Activated effector memory CD4-positive, alpha-beta T cell treated with Interleukin-2 at 50 U/mL for 16 hours (primary cell): ENCODE results near the gene ATP11A.
"Not testable (repeated sequence)": the region's sequence is repeated elsewhere in the genome, so short reads cannot be mapped to it uniquely, and the experiment has no call there.

Experiments used
- DNase-seq: peaks from one replicate; pipeline ENCODE4 v3.0.0-alpha.2; 2020

The ATP11A gene

DNA sequence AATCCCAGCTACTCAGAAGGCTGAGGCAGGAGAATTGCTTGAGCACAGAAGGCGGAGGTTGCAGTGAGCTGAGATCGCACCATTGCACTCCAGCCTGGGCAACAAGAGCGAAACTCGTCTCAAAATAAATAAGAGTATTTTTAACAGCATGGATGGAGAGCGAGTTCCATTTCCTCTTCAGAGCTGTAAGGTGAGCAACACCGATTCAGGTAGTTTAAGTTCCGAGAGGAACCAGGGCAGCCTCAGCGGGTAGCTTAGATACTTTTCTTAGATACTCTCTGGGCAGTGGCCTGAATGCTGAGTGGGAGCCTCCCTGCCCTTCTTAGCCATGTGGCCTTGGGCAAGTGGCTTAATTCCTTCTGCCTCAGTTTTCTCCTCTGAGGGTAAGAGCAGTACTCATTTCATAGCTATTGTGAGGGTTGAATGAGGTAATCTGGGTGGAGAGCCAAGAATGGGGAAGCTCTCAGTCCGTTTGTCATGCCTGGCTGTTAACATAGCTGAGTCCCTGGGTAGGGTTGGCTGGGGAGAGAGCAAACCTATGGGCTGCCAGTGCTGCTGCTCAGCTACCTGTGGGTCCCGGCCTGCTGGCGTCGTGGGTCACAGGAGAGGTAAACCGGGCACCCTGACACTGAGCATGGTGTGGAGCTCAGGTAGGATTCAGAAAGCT, 4.1 kb downstream of the ATP11A start:
- no peak for DNase-seq

DNA sequence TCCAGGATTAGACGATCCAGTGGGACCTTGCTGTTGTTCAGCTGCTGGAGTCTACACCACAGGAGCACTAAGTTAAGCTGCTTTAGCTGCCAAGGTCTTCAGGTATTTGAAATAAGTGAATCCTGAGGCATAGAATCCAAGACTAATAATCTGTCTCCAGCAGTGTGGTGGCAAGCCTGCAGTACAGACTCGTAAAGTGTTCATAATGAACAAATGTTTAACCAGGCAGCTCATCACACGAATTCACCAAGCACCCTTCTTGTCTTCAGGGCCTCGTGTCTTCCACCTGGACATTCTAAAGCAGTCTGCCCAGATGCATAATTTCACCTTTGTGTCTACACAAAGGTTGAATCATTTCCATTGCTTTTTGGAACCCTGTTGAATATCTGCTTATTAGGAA, 5.3 kb downstream of the ATP11A start:
- DNase-seq, result no peak

DNA sequence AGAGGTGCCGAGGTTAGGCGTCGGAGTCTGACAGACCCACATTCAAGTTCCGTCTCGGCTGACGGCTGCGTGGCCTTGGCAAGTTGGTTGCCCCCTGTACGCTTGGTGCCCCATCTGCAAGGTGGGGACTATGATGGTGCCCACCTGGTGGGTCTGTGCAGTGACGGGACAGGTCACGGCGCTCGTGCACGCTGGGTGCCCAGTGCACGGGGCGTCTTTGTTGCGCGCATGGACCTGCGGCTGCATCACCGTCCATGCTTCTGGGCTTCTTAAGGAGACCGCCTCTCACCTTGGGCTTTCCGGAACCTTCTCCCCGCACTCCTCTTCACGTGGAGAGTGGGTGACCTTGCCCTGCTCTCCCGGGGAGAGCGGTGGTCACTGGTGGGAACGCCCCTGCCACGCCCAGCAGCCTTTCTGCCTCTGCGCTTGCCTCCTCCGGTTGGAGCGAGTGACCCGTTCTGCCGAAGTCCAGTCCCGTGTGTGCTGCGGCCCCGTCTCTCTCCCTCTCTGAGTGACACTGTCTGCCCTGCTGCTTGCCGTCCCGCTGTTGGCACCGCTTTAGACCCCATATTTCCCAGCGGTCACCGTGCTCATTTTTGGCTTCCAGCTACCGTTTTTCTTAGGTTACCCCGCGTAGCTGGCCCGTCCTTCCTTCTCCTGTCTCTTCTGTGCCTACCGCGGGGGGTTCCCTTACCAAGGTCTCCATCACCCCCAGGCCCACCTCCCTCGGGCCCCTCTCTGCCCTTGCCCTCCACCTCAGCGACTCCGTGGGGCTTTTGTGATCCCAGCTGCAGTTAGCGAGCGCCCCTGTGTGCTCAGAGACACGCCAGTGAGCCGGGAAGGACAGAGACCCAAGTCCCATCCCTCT, 6.4 kb downstream of the ATP11A start:
- no peak for DNase-seq

DNA sequence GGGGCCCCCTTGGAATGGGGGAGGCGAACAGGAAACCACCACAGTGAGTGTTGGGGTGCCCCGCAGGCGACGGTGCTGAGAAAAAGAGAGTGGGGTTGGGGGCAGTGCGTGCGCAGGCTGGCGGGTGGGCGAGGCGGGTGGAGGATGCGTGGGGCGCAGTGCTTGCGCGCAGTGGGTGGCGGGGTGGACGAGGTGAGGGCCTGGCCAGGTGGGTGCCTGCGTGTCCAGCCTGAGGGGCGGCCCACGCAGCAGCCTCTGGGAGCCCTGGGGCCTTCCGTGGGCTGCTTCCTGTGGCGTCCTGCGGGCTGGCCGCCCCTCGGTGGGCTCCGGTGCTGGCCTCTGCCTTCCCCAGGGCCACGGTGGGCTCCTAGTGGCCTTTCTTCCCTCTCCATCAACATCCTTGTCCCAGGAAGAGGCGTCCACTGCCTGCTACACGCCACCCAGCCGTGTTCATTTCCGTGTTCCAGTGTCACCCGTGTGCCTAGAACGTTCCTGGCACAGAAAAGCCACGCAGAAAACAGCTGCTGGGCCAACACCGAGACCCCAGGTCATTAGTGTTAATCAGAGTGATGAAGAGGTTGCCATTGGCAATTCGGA, 7.1 kb downstream of the ATP11A start:
- no peak for DNase-seq

DNA sequence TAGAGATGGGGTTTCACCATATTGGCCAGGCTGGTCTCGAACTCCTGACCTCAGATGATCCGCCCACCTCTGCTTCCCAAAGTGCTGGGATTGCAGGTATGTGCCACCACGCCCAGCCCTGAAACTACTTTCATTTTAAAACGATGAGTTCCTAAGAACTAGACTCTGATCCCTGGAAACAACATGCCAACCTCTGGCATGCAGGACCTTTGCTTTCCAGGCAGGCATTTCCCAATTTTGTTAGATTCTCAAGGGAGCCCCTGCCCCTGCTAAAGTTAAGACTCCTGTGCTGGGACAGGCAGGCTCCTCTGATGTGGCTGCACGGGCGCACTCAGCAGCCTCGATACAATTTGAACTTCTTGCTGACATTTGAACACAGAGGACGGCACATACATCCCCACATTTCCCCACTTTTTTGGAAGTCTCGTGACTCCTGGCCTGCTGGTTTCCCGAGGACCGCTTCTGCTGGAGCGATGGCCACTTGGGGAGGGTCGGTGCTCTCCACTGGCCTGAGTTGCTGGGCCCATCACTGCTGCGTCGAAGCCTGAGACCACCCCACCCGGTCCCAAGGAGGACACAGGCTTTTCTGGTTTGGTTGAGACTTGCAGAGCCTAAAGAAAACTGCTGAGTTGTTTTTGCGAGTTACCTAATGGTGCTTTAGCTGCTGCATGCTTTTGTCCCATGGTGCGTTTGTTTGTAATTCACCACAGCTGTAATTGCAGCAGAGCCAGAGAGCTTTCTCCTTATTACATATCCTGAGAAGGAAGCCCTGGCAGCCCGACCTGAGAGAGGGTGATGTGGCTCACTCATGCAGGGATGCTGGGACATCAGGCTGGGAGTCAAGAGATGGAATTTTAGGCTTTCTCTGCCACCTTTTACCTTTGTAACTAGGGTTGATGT, 8.2 kb downstream of the ATP11A start:
- no peak for DNase-seq

DNA sequence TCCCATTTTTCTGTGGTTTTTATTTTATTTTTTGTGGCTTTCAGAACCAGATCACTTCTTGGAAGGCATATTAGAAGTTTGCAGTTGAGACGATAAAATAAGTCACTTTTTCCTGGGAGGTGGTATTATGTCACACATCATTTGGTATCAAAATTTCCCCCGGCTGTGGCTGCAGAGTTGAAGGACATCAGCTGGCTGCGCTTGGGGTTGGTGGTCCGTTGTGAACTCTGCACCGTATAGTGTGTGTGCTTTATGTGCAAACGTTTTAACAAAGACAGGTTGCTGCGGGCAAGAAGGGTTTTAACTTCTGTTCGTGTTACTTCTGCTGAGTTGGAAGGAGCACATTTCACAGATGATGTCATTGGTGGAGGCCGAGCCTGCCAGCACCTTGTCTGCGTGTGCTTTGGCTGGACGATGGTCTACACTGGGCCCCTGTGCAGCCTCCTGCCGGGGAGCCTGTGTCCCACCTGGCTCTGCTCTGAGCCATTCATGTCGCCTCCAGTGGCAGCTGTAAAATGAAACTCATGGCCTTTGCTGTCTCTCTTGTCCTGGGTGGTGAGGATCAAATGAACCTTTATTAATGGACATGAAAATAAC, 9.6 kb downstream of the ATP11A start:
- DNase-seq, result no peak

DNA sequence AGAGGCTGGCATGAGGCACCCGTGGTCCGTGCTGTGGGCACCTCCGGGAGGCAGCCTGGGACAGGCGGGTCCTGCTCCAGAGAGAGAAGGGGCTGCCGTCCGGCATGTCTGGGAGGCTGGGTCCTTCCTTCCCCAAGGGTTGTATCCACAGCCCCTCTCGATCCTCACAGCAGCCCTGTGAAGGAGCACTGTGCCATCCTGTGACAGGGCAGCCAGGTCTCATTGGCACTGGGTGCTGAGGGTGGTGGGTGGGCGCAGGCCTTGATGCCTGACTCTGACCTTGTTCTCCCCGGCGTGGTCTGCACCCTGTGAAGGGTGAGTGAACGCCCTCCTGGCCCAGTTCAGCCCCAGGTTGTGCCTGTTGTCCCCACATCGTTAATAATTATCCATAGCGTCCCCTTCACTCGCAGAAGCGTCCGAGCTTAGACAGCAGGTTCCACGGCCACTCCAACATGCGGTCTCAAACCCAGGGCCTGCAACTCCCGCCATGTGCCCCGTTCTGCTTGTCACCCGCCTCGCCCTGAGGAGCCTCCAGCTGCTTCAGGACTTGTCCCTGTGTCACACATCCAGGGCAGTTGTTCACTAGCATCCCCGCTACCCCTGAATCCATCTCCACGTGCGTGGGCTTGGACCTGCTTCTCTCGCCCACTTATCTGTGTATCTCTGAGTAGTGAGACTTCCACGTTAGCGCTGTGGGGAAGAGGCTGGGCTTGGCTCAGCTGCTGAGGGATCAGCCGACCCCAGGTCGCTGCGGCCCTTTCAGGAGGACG, 10.6 kb downstream of the ATP11A start:
- DNase-seq, result no peak

DNA sequence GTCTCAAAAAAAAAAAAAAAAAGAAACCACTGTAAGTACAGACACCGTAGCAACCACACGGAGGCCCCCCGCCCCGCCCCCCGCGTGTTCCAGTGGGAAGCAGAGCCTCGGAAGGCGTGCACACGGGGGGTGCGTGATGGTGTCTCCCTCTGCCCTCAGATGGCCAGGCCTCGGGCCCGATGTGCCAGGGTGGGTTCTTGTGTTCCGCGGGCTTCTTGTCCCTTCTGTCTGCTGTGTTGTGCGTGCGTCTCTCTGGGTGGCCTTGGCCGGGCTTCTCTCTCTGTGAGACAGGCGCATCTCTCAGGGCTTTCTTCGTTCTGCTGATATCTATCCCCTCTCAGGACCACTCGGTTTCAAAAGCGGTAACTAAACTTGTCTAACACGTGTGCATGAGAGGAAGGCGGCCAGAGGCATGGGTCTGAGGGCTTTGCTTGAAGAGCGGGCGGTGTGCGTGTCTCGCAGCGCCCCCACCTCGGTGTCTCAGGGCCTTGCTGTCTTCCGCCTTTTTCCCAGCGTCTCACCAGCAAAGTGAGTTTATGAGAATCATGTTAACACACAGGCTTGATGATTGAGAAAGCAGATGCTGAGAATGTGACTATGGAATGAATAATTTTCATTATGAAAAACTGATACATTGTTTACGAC, 12.6 kb downstream of the ATP11A start:
- no peak for DNase-seq

DNA sequence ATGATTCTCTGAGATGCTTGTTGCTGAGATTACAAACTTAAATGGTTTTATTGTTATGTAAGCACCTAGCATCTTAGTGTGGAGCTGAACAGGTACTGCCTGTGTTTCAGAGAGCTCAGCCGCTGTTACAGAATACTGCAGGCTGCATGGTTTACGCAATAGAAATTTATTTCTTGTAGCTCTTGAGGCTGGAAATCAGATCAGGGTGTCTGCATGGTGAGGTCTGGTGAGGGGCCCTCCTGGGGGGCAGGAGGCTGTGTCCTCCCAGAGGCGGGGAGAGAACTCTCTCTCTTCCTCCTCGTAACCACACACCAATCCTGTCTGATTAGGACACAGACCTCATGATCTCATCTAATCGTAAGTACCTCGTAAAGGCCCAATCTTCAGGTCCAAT, 13.1 kb downstream of the ATP11A start:
- DNase-seq, result no peak

DNA sequence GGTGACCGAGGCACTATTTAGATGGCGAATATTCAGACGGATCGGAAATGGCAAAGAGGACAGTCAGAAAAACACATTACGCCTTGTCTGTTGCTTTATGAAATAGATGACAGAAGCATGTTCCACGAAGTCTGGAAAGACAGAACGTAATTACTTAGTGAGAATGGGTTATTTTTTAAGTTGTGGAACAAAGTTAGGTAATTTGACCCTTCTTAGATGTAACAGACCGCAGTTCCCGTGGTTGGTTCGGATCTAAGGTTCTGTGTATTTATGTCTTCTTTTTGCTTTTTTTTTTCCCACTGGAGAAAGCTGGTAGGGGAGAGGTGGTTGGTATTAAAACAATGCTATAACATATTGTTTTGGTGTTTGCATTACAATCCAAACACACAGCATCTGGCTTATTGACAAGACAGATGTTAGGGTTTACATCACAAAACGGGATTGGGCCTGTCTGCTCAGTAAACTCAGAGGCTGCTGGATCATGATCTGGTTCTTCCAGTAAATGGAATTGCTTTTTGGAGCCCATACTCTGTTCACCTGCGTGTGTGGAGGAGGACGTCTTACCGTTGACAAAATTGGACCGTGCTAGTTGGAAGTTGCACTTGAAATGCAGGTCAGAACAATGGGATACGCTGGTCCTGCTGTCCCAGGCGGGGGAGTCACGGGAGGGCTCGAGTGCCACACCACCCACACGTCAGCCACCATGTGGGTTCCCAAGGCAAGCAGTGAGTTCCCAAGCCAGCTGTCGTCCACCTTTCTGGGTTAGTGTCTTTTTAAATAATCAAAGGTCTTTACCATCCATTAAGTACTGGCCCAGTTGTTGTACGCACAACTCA, 13.8 kb downstream of the ATP11A start:
- no peak for DNase-seq

DNA sequence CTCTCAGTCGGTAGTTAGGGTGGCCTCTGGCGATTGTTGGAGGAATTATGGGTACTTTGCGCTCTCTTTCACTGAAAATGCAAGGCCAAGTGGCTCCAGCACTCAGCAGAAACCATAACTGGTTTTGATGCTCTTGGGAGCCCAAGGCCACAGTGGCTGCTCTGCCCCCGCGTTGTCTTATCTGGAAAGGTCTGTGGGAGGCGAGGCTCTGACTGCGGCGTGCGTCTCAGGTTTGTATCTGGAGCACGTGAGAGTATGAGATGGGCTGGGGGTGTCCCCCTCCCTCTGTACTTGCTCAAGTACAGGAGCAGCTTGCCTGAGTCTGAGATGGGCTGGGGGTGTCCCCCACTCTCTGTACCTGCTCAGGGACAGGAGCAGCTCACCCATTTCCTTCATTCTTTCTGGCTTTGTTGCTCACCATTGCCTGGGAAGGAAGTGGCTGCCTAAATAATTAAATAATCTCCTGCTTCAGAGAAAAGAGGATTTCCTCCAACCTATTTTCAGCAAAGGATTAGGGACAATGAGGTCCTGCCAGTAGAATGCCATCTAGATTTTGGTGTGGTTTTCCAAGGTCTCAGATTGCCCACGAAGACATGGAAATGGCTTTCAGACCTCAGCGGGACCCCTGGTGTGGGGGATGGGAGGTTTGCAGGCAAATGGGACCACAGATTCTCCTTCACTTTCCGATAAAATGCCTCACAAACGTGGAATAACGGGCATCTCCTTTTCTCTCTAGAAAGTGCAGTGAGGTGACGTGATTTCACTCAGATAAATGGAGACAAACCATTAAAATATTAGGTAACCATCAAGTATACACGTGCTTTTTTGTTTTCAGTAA, 14.7 kb downstream of the ATP11A start:
- DNase-seq, result no peak

DNA sequence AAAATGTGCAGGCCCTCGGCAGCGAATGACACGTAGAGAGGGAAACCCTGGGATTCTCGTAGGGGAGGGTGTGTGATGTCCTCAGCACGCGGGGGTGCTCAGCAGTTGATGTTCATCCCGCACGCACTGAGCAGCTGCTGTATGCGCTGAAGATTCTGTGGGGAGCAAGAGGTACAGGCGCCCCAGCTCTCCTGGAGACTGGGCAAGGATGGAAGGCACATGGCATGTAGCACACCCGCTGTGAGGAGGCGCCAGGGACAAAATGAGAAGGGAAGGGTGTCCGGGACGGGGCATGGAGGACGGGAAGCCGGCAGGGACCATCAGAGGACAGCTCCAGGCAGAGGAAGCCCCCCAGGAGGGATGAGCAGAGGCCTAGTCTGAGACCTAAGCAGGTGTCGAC, 15.4 kb downstream of the ATP11A start:
- no peak for DNase-seq

DNA sequence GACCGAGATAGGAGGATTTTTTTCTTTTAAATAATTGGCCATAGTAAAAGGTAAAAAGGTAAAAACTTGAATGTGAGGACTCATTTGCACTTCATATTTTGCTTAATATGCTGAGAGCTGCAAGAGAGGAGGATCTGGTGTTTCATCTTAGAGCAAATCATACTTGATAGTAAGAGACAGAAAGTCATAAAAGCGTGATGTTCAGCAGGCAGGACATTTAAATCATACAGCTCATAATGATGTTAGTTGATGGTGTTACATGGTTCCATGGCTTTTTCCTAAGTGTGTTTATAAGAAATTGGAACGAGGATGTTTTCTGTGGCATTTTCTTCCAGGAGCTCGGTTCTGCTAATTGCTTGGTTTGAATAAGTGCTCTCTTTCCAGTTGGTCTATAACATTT, 16.3 kb downstream of the ATP11A start:
- no peak for DNase-seq

DNA sequence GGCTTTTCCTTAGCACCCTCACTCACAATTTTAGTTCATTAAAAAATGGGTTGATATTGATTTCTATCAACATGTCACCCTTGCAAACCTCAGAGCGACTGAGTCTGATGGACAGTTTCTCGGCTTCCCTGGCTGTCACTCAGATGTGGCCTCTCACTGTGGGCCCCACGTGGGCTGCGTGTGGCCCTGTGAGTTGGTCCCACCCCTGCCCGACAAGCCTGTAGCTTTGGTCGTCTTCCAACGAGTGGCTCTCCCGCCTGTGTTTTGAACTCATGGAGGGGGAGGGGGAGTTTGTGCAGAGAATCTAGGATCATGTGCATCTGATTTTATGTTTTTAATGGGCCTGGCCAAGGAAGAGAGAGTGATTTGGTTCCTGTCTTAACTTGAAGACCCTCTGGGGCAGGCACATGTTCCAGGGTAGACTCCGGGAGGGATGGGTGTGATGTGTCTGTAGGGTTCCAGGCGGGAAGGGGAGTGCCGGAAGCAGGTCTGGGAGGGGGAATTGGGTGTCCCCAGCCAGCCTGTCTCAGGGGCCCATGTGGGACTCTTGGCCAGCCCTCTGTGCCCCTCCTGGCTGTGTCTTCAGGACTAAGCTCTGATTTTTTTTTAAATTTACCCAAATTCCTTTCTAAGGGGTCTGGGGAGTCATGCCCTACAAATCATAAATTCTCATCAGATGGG, 18.9 kb downstream of the ATP11A start:
- DNase-seq, result no peak

DNA sequence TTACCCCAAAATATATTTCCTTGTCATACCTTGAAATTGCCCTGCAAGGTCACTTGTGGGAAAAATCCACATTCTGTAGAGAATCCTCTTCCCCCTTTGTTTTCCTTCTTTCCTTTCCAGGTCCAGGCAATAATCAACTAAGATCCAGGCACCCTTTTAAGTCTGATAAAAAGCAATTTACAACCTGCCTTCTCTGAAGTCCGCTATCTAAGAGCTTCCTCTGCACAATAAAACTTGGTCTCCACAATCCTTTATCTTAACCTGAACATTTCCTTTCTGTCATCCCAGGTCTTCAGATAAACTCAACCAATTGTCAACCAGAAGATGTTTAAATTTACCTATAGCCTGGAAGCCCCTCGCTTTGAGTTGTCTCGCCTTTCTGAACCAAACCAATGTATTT, 19.5 kb downstream of the ATP11A start:
- DNase-seq, result not testable (repeated sequence)

DNA sequence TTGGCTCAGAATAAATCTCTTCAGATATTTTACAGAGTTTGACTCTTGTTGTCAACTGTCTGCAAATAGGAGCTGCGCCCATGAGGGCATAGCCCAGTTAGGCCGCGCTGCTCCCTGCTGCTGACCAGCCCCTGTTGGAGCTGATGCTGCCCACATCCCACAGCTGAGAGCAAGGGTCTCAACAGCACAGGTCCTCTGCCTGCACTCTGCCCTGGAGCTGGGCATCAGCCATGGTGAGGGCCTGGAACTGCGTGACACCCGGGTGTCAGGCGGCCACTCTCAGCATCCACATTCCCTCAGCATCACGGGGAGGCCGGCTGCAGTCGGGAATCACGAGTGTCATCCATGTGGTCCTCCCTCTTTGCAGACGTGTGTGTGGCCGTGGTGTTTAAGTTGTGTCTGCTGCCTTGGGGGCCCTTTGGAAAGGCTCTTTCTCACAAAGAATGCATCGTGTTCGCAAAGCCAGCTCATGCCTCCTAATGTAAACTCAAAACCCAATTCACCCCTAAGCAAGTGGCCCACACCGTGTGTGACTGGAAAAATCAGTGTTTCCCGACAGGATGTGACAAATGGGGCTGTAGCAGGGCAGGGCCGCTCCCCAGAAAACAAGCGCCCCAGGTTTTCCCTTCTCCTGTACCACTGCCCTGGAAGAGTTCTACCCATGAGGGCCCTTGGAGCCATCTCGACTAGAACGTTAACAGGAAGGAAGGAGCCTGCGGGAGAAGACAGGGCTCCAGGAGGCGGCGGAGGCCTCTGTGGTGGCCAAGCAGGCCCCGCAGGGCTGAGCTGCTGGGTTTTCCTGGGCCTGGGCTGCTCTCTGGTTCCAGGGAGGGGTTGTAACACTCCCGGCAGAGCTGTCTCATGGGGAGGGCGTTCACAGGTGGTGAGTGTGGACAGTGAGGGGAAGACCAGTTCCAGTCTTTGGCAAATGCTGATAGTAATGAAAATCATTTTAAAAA, 20.3 kb downstream of the ATP11A start:
- no peak for DNase-seq

DNA sequence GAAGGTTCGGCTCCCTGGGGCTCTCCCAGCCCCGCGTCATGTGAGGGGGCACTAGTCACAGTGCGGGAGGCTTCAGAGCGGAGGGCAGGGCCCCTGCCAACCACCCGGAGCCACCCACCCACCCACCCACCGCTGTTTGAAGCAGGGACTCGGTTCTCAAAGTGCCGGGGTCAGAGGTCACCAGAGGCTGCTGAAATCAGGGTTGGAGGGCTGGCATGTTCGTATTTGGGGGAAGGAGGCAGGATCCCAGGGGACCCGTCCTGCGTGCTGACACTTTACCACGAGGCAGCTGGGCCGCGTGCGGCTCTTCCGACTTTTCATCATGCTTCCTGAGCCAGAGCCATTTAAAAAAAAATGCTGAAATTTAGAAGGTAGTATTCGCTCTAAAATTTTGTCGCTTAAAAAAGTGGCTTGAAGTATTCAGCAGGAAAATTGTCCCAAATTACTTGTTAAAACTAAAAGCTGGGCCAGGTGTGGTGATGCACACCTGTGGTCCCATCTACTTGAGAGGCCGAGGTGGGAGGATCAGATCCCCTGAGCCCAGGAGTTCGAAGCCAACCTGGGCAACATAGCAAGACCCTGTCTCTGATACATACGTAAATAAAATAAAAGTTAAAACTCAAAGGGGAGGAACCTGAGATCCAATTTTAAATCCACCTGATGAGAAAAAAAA, 21.2 kb downstream of the ATP11A start:
- no peak for DNase-seq
